H1 (cell line): Measurements from ENCODE around the gene SEC61A1. TPM values are rescaled to one million over a fixed set of nuclear protein-coding genes. Genes with fewer than 3 reads are reported as not detected.

ENCODE experiments used
- ASH2L ChIP-seq: fragments of 200-600, 300-600 bp; sonication (generic); IDR thresholded peaks from one replicate; pipeline ENCODE4 v1.7.1; 2017; ENCODE audit warnings: low read length
- CHD7 ChIP-seq: fragments of 300-600 bp; sonication (generic); IDR thresholded peaks from 2 replicates; pipeline ENCODE4 v1.7.1; 2012; ENCODE audit warnings: low read length, moderate library complexity, mild to moderate bottlenecking, inconsistent platforms; ENCODE audit not compliant: insufficient replicate concordance
- POLR2AphosphoS5 ChIP-seq: IDR thresholded peaks from 2 replicates; pipeline ENCODE4 v1.6.1; 2011; ENCODE audit warnings: low read depth, low read length
- polyA plus RNA-seq, 7 experiments: library from polyadenylated mRNA; depleted of rRNA in 3 of 7; stranded (reverse) in 5 of 7; unstranded in 2 of 7; fragments of >200 nt in 5 of 7; fragments of 200-250 nt in 2 of 7; gene quantifications; 1 replicate in 5 of 7; 2 replicates in 1 of 7; 4 replicates in 1 of 7; pipeline versions ENCODE4 v1.2.1 to v1.2.3, GENCODE V29; 2011 to 2013; ENCODE audit warnings: missing spikeins in 2 of 7, mixed read lengths in 2 of 7
- total RNA-seq: library from RNA; stranded (reverse); fragmentation: NEBNext Ultra II Directional; extraction: Animal tissue kit (Norgen Biotek cat#: 25700); gene quantifications from 2 replicates; pipeline ENCODE4 v1.2.1, GENCODE V29; 2021

SEC61A1 gene
- total and polyA plus RNA-seq, 2 of the 8 experiments (the other 6 are each of a cell fraction or from before 2014, with no cell fraction given) = 133 to 165 TPM

- TF ChIP-seq CHD7 = no peak
- TF ChIP-seq POLR2AphosphoS5 = no peak
- TF ChIP-seq ASH2L = no peak
These were observed 27.6 kb downstream of the SEC61A1 start (continued) for GRCh38 chr3:128079823-128080222.
